ENCODE results near the gene TBC1D12. TPM values are rescaled to one million over a fixed set of nuclear protein-coding genes. Genes with fewer than 3 reads are reported as not detected.

The TBC1D12 gene
- total RNA-seq, 1 donor from 2014 or later, result 8.2 TPM

GRCh38 chr10:94450782-94451181, 48.4 kb downstream of the TBC1D12 start:
- Mint-ChIP-seq H3K36me3 (ENCODE audit: low read depth) (peaks cover 28% of the 10 kb centered on the region), H3K4me1 (no peaks in the 10 kb centered on the region), H3K27me3 (ENCODE audit: low read depth) (no peaks in the 10 kb centered on the region), H3K4me3 (no peak overlapping the region), H3K27ac (ENCODE audit: unreplicated experiment) (no peak overlapping the region), H3K9me3 (peaks cover 24% of the 10 kb centered on the region)
- no peak for DNase-seq (ENCODE audit: low read depth, low spot score)
- TF ChIP-seq CTCF (conservative IDR thresholded peaks at IDR 0.05), result no peak

GRCh38 chr10:94451883-94452519, 49.7 kb downstream of the TBC1D12 start:
- Mint-ChIP-seq H3K36me3 (ENCODE audit: low read depth) (peaks cover 35% of the 10 kb centered on the region), H3K27ac (ENCODE audit: unreplicated experiment) (no peak overlapping the region)

GRCh38 chr10:94456942-94457341, 54.6 kb downstream of the TBC1D12 start:
- H3K27me3 Mint-ChIP-seq (ENCODE audit: low read depth), result no peaks in the 10 kb centered on the region
- TF ChIP-seq CTCF (conservative IDR thresholded peaks at IDR 0.05), result no peak
- no peak for DNase-seq (ENCODE audit: low read depth, low spot score)
- peaks cover 52% of the 10 kb centered on the region for H3K36me3 Mint-ChIP-seq (ENCODE audit: low read depth)
- H3K4me1 Mint-ChIP-seq, result no peaks in the 10 kb centered on the region
- no peak overlapping the region for H3K27ac Mint-ChIP-seq (ENCODE audit: unreplicated experiment)
- no peak overlapping the region for H3K4me3 Mint-ChIP-seq
- H3K9me3 Mint-ChIP-seq, result peaks cover 33% of the 10 kb centered on the region

More at GRCh38 chr10:94451883-94452519, 49.7 kb downstream of the TBC1D12 start:
- Mint-ChIP-seq H3K9me3 (peaks cover 27% of the 10 kb centered on the region), H3K4me3 (no peak overlapping the region), H3K27me3 (ENCODE audit: low read depth) (no peaks in the 10 kb centered on the region), H3K4me1 (no peaks in the 10 kb centered on the region)
- DNase-seq (ENCODE audit: low read depth, low spot score), result no peak
- no peak for TF ChIP-seq CTCF (conservative IDR thresholded peaks at IDR 0.05)

- Mint-ChIP-seq H3K36me3 (ENCODE audit: low read depth) (peaks cover 40% of the 10 kb centered on the region), H3K4me1 (no peaks in the 10 kb centered on the region), H3K4me3 (no peak overlapping the region), H3K9me3 (peaks cover 19% of the 10 kb centered on the region), H3K27me3 (ENCODE audit: low read depth) (no peaks in the 10 kb centered on the region), H3K27ac (ENCODE audit: unreplicated experiment) (no peak overlapping the region)
- TF ChIP-seq CTCF (conservative IDR thresholded peaks at IDR 0.05), result no peak
- DNase-seq (ENCODE audit: low read depth, low spot score), result no peak
Observed at GRCh38 chr10:94459385-94459784, 57.0 kb downstream of the TBC1D12 start.

- DNase-seq (ENCODE audit: low read depth, low spot score), result no peak
- H3K4me3 Mint-ChIP-seq, result no peak overlapping the region
- peaks cover 25% of the 10 kb centered on the region for H3K36me3 Mint-ChIP-seq (ENCODE audit: low read depth)
- no peak for TF ChIP-seq CTCF (conservative IDR thresholded peaks at IDR 0.05)
- no peak overlapping the region for H3K27ac Mint-ChIP-seq (ENCODE audit: unreplicated experiment)
- H3K9me3 Mint-ChIP-seq, result peaks cover 11% of the 10 kb centered on the region
- no peaks in the 10 kb centered on the region for H3K27me3 Mint-ChIP-seq (ENCODE audit: low read depth)
- H3K4me1 Mint-ChIP-seq, result no peaks in the 10 kb centered on the region
Observed at GRCh38 chr10:94461503-94461902, 59.2 kb downstream of the TBC1D12 start.

Measured in neural crest cell (in vitro differentiated cells).